HG02970 (cell line): ENCODE measurements around the gene DOCK10.
A peak's percentile ranks its signal among the peaks of the same experiment; 100 is the strongest.

Source experiments
- ATAC-seq: cut with Tn5 transposase; IDR thresholded peaks from one replicate; pipeline ENCODE4 v1.9.1; 2021; ENCODE audit warnings: mild to moderate bottlenecking, moderate library complexity, moderate number of reproducible peaks; ENCODE audit not compliant: unreplicated experiment, low FRiP score

DOCK10 gene

DNA sequence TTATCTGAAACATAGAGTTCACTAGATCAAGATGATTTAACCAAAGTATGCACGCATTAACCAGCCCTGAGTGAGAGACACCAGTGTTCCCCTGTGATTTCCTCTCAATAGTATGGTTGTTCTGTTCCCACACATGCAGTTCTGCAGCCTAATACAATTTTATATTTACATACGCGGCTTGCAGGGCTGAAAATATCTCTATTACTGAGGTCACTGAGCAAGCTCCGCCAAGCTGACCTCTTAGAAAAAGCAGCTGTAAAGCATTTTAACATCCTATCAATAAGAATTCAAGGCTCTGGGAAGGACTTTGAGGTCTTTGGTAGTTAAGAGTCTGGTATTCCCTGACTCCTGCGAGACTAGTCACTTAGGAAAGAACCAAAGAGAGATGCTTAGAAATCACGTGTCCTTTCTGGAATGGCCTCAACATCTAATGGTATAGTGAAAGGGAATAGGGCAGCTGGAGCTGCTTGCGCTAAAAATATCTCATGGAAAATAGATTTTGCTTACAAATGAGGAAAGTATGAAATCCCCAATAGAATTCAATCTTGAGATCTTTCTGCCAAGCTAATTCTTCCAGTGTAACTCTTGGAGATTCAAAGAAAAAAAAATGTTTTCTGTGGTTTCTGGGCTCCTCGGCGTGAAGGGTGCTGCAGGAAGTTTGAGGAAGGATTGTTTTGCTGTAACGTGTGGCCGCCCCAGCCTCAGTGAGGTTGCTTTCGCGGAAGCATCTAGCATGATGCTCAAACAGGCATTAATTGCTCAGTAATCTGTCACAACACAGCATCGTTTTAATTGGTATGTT lies 59.2 kb downstream of the DOCK10 start:
- no peak for ATAC-seq

- ATAC-seq = no peak
These were observed 60.0 kb downstream of the DOCK10 start for GRCh38 chr2:224982226-224982625.

DNA sequence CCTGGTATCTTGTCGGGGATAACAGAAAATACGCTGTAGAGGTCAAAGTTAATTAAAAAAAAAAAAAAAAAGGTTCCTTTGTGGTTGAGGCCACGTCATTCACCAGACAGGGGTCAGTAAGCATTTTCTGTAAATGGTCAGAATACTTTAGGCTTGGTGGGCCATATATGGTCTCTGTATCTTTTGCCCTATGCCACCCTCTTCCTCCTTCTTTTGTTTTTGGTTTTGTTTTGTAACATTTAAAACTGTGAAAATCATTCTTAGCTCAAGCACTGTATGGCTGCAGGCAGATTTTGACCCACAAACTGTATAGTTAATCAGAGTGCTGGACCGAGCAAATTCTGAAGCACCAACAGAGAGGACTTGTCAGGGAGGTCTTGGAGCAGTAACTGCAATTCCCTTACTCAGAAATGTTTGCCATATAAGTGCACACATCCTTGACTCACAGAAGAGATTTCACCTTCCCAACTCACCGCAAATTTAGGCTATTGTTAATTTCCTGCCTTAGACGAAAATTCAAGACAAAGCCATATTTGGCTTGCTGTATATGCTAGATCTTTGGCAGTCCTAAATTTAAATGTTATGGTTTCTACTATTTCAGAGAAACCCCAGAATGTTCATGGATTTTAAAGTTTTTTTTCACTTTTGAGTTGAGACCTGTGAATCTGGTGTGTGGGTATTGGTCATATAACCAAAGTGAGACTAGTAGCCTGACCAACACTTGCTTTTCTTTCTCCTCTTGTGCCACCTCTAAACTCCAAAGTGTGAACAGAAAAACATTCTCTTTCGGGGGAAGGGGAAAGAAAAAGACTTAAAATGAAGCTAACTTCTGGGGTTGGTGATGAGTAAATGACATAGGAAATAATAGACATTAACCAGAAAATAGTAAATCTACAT lies 65.4 kb downstream of the DOCK10 start:
- no peak for ATAC-seq

DNA sequence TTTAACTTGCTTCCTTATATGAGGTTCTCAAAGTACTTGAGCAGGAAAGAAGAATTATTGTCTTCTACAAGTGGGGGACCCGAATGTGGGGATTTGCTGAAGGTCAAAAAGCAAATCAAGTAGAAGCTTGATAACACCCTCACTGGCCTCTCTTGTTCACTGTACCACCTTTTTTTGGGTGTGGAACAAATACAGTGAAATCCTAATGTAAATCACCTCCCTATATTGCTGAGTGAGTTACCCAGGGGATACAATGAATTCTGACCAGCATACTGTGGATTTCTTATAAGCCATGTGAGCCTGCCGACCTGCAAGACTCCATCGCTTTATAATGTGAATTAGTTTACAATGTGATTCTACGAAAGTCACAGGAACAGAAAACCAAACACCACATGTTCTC lies 66.5 kb downstream of the DOCK10 start:
- ATAC-seq = no peak

- no peak for ATAC-seq
These were observed 68.9 kb downstream of the DOCK10 start for GRCh38 chr2:224973112-224974016.

- no peak for ATAC-seq
These were observed 71.1 kb downstream of the DOCK10 start for GRCh38 chr2:224971214-224971613.

DNA sequence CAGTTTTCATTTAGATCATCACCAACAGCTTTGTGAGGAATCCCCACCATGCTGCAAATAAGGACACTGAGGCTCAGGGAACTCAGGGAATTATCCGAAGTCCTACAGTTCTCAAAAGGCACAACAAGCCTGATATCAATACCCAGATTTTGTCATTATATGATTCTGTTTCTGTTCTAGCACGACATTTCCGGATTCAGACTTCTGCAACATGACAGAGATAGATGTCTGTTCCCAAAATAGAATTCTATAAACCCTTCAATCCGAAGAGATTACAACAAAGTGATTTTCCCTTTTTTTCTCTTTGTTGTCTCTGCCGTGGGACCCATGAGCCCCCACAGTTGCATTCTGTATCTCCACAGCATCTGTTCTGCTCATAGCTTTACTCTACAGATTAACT lies 72.0 kb downstream of the DOCK10 start:
- no peak for ATAC-seq

GRCh38 chr2:224969633-224970260 lies 72.5 kb downstream of the DOCK10 start:
- no peak for ATAC-seq

- ATAC-seq = no peak
These were observed 73.2 kb downstream of the DOCK10 start for GRCh38 chr2:224969095-224969494.

DNA sequence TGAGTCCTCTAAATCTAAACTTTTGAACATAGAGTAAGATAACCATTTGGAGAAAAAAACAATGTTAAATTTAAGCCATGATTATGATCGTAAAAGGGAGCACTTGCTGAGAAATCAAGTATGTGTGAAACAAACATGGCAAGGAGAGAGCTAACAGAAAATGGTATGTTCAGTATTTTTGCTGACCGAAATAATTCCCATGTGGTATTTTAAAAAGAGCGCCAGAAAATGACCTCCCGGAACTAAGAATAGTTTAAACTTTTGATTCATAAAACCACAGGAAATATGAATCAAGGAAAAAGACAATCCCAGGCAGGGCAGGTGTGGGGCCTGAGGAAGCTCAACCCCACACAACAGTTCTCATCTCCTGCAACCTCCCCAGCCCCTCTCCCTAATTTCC lies 74.2 kb downstream of the DOCK10 start:
- no peak for ATAC-seq

- ATAC-seq = no peak
These were observed 75.7 kb downstream of the DOCK10 start for GRCh38 chr2:224966613-224967012.

DNA sequence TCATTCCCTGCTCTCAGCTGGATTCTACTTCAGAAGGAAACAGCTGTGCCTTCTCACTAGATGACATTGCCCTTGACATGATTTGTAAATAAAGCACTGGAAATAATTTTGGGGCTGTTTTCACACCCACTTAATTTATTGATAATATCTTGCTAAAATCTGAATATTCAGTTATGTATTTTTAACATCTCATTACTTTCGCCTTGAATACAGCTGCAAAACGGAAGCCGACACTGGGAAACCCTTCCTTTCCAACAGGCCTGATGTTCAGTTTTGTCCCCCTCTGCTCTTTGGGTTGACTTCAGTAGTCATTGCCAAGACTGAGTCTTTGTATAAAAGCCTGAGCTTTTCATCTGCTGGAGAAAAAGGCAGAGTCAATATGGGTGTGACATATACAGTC lies 82.7 kb downstream of the DOCK10 start:
- ATAC-seq = no peak

DNA sequence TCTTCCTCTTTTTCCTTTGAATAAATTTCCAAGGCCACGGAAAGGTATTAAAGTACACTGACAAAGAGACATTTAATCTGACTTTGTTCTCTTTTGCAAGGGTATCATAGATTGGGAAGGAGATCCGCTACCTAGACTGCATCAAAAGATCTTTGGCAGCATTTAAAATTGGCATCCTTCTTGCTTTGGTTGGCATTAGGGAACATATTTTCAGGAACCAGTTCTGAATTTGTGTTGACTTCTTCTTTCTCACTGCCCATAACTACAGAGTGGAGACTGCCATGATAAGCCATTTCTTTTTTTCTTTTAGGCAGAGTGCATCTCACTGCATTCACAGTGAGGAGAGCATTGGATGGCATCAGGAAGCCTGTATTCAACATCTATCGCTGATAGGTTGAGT lies 83.4 kb downstream of the DOCK10 start:
- ATAC-seq = no peak

DNA sequence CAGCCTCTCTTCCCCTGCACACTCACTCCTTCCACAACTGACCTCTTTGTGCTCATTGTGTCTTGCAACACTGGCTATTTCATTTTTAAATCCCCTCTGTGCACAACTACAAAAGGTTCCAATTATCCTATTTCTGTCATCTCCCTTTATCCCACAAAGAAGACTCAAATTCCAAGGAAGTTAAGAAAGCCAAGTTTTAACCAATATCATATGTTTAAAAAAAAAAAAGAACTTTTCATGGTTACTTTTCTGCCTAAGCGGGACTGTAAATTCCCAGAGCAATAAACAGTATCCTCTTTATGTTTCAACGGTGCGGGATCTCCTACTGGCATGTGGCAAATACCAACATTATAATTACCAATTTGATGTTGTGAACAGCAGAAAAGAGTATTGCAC lies 83.8 kb downstream of the DOCK10 start:
- ATAC-seq = no peak

DNA sequence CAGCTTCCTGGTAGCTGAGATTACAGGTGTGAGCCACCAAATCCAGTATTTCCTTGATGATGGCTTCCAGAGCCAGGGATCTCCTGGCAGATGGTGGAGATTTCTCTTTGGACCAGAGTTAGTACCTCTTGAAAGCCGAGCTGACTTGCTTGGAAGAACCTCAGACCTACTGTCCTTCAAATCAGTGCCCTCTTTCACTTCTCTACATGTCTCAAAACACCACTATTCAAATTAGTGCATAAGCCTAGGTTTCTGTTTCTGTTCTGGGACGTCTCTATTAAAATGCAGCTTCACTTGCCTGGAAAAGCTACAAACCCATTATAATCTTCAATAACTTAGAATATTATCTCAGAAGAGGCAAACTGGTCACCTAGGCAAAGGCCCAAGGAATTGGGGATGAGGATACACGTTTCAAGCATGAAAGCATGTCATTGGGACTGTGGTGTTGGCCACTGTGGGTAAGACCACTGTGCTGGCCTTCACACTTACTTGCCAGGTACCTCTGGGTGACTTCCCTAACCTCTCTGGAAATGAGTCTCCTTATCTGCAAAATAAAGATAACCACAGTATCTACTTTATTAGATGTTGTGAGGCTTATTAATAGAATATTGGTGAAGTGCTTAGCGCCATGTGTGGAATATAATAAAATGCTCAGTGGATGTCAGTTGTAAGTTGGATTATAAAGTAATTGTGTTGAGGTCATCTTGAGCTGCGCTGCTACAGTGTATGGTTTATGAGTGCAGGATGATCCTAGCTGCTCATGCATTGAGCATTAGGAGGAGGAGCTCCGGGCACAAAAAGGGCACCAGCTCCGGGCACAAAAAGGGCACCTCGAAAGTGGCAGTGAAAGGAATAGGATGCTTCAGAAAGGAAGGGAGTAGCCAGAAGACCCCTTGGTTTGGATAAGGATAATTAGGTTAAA lies 84.5 kb downstream of the DOCK10 start:
- ATAC-seq = peak; percentile 79

DNA sequence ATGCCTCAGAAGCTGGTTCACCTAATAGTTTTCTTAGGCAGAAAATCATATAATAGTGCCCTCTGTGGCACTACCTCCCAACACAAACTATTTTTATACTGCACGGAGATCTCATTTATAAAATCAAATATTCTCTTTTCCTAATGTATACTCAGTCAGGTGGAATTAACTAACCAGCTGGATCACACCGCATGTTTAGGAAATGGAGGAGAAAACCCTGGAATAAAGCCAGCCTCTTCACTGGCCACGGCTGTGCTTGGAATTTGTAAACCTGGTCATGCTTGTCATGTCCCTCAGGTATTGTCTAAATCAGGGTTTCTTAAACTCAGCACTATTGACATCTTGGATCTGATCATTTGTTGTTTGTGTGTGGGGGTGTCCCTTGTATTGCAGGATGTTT lies 85.6 kb downstream of the DOCK10 start:
- no peak for ATAC-seq

DNA sequence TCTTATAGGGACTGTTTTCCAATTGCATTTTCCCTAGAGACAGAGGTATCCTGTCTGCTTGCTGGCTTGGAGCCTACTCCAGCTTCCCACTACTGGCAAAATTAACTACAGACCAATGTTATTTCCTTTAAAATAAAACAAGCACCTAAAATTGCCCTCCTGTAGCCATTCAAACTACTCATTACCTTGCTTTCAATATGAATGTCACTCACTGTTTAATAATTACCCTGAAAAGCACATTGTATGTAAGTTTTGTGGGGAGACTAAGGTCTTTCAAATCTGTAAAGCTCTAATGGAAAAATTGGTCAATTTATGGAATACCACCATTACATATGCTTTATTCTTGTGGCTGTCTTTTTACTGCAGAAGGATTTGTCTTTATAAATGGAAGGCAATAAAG lies 87.3 kb downstream of the DOCK10 start:
- no peak for ATAC-seq

DNA sequence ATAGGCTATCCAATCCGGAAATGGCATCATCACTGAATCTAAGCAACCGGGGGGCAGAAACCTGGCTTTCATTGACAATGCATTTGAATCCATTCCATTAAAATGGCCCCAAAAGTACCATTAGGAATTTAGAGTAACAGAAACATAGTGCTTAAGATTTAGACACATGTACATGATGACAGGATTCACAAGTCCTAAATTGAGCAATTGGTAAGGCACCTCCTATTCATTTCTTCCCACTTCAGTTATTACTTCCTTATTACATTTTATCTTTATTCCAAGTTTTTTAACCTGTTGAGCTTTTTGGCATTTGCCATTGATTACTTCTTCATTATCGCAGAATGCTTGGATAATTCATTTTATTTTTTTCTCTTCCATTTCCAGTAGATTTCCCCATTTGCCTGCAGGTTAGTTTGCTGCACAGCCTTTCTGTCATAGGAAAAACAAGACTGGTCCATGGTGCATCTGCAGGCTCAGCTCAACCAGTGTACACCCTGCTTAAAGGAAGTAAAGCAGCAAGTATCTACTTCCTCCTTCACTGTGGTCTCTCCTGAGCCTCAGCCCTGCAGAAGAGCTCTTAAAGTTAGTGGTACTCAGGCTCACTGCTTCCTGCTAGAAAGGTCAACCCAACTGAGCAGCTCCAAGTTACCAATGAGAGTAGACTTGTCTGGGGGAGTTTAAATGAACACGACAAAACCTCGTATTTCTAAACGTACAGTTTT lies 89.2 kb downstream of the DOCK10 start:
- peak; percentile 43 for ATAC-seq
